K562 (cell line): ENCODE data around the gene ANKRD60. TPM values are rescaled to one million over a fixed set of nuclear protein-coding genes. Genes with fewer than 3 reads are reported as not detected.
A peak's percentile ranks its signal among the peaks of the same experiment; 100 is the strongest.

Experiments used
- CBX1 ChIP-seq: sonication (generic); IDR thresholded peaks from 2 replicates; pipeline ENCODE4 v1.6.1; 2016; ENCODE audit warnings: antibody characterized with exemption, low read depth, mild to moderate bottlenecking
- DACH1 ChIP-seq: fragments of 450-650 bp; IDR thresholded peaks from 2 replicates; pipeline ENCODE4 v1.6.1; 2018; ENCODE audit not compliant: partially characterized antibody
- ELF2 ChIP-seq: fragments of 250-450 bp; sonication (Bioruptor Pico); IDR thresholded peaks from 2 replicates; pipeline ENCODE4 v1.5.0; 2021; ENCODE audit warnings: mild to moderate bottlenecking
- HDAC8 ChIP-seq: fragments of 450-650 bp; IDR thresholded peaks from 2 replicates; pipeline ENCODE4 v1.6.1; 2016; ENCODE audit warnings: mild to moderate bottlenecking, missing genetic modification characterization, moderate library complexity, missing compliant biosample characterization
- HMGN3 ChIP-seq: IDR thresholded peaks from 2 replicates; pipeline ENCODE4 v1.6.1; 2011; ENCODE audit warnings: borderline replicate concordance, low read depth, mild to moderate bottlenecking, mixed read lengths, low read length; ENCODE audit not compliant: insufficient read length; ENCODE audit errors: extremely low read depth
- KLF1 ChIP-seq: fragments of 450-650 bp; IDR thresholded peaks from 2 replicates; pipeline ENCODE4 v1.6.1; 2016; ENCODE audit warnings: missing genetic modification characterization, missing compliant biosample characterization
- MEF2A ChIP-seq: IDR thresholded peaks from 2 replicates; pipeline ENCODE4 v1.6.1; 2011; ENCODE audit warnings: low read depth, mild to moderate bottlenecking, low read length, moderate library complexity; ENCODE audit not compliant: control insufficient read depth
- MTA1 ChIP-seq: fragments of 450-650 bp; IDR thresholded peaks from 2 replicates; pipeline ENCODE4 v1.6.1; 2017; ENCODE audit warnings: borderline replicate concordance
- PRPF4 ChIP-seq: fragments of 200-400 bp; formaldehyde crosslinking; IDR thresholded peaks from one replicate; pipeline ENCODE4 v1.6.1; 2017; ENCODE audit warnings: low read length, low read depth, mild to moderate bottlenecking; ENCODE audit not compliant: insufficient read depth, poor library complexity, severe bottlenecking
- ZNF146 ChIP-seq: IDR thresholded peaks from one replicate; pipeline ENCODE4 v1.6.1; 2018; ENCODE audit warnings: missing compliant biosample characterization; ENCODE audit not compliant: unreplicated experiment
- polyA plus RNA-seq, 8 experiments: library from polyadenylated mRNA; depleted of rRNA in 4 of 8; stranded (reverse) in 5 of 8; unstranded in 3 of 8; fragments of >200 nt; fragmentation: Nextera tagmentation in 2 of 8; fragmentation: Illumina TruSeq in 1 of 8; extraction: Ambion mirVana in 2 of 8; extraction: Trizol in 1 of 8; gene quantifications; 2 replicates each; pipeline versions ENCODE4 v1.2.1 to v1.2.3, GENCODE V29; 2011 to 2014; ENCODE audit warnings: inconsistent platforms in 1 of 8, missing spikeins in 1 of 8
- total RNA-seq, 7 experiments: library from RNA; depleted of rRNA in 6 of 7; stranded (reverse); fragments of >200 nt in 6 of 7; fragmentation: Illumina TruSeq in 2 of 7; extraction: Trizol in 2 of 7; gene quantifications; 2 replicates each; pipeline versions ENCODE4 v1.2.1 to v1.2.3, GENCODE V29; 2011 to 2021; ENCODE audit warnings: low replicate concordance in 1 of 7
- TF ChIP-seq, protein P1 (sequence below), 2 experiments: fragments of 450-650 bp; IDR thresholded peaks; 2 replicates each; pipeline ENCODE4 v1.6.1; 2016; ENCODE audit warnings: mild to moderate bottlenecking in 2 of 2, borderline replicate concordance in 1 of 2, low read depth in 1 of 2, moderate library complexity in 1 of 2
- TF ChIP-seq, protein P2 (sequence below): sonication (generic); formaldehyde crosslinking; IDR thresholded peaks from 2 replicates; pipeline ENCODE4 v1.8.0; 2022; ENCODE audit warnings: mild to moderate bottlenecking, missing genetic modification reagents
- TF ChIP-seq, protein P3 (sequence below): fragments of 250-450 bp; sonication (Bioruptor Pico); IDR thresholded peaks from 2 replicates; pipeline ENCODE4 v1.8.0; 2022; ENCODE audit warnings: inconsistent platforms, mild to moderate bottlenecking, moderate library complexity, borderline replicate concordance
- TF ChIP-seq, protein P4 (sequence below): IDR thresholded peaks from 2 replicates; pipeline ENCODE4 v1.6.1; 2012; ENCODE audit warnings: low read depth, low read length, improper control_type of control experiment, borderline replicate concordance

ANKRD60 gene
- total and polyA plus RNA-seq, 9 of the 15 experiments (the other 6 are each of a cell fraction or from before 2014, with no cell fraction given): not detected

DNA sequence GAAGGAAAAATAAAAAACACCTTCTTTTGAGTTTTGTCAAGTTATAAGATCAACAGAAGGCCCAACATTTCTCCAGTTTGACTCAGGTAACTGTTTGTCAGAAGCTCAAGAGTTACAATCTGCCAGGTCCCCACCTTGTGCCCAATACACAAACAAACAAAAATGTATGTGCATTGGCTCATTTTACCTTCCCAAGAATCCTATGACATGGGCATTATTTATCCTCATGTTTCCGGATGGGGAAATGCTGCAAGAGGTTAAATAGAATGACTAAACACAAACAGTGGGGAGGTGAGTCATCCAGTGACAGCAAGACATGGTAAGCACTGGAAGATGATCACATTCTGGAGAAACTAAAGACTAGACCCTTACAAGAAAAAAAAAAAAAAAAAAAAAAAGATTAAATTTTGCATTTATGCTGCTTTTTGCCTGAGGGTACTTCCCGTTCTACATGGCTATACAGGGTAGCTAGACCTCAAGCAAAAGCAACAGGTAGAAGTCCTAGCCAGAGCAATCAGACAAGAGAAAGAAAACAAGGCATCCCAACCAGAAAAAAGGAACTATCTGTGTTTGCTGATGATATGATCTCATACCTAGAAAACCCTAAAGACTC is 23.6 kb upstream of the ANKRD60 start (continued):
- TF ChIP-seq, protein P1, sequence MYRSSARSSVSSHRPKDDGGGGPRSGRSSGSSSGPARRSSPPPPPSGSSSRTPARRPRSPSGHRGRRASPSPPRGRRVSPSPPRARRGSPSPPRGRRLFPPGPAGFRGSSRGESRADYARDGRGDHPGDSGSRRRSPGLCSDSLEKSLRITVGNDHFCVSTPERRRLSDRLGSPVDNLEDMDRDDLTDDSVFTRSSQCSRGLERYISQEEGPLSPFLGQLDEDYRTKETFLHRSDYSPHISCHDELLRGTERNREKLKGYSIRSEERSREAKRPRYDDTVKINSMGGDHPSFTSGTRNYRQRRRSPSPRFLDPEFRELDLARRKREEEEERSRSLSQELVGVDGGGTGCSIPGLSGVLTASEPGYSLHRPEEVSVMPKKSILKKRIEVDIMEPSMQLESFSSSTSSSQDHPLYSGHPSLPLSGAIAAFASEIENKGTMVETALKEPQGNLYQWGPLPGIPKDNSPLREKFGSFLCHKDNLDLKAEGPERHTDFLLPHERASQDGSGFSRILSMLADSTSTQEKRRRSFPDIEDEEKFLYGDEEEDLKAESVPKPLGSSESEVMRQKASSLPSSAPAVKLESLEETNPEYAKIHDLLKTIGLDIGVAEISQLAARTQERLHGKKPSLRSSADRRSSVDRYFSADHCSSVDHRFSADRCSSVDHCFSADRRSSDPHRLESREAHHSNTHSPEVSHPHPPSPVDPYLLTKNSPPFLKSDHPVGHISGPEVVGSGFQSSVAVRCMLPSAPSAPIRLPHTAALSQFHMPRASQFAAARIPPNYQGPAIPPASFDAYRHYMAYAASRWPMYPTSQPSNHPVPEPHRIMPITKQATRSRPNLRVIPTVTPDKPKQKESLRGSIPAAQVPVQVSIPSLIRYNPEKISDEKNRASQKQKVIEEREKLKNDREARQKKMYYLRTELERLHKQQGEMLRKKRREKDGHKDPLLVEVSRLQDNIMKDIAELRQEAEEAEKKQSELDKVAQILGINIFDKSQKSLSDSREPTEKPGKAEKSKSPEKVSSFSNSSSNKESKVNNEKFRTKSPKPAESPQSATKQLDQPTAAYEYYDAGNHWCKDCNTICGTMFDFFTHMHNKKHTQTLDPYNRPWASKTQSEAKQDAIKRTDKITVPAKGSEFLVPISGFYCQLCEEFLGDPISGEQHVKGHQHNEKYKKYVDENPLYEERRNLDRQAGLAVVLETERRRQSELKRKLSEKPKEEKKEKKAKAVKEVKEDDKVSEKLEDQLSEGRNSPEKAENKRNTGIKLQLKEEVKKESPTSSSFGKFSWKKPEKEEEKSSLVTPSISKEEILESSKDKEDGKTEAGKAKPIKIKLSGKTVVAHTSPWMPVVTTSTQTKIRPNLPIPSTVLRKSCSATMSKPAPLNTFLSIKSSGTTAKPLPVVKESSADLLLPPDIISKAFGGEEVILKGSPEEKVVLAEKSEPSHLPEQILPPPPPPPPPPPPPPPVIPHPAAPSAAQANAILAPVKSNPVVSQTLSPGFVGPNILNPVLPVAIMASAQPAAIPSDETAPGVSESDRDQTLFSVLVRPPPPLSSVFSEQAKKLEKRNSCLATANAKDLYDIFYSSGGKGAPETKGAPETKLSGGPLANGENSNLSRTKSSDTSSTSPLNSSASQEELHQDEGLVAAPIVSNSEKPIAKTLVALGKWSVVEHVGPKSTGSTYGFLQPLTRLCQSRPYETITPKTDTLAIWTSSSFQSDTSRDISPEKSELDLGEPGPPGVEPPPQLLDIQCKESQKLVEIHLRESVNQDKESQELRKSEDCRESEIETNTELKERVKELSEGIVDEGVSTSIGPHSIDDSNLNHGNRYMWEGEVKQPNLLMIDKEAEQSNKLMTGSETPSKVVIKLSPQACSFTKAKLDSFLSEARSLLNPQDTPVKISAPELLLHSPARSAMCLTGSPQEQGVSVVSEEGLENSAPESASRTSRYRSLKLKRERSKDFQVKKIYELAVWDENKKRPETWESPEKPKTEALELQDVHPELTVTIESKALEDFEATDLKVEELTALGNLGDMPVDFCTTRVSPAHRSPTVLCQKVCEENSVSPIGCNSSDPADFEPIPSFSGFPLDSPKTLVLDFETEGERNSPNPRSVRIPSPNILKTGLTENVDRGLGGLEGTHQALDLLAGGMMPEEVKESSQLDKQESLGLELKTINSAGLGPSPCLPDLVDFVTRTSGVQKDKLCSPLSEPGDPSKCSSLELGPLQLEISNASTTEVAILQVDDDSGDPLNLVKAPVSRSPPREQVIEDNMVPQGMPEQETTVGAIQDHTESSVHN (IDR thresholded peaks at IDR 0.05; ENCODE audit: borderline replicate concordance in 1 of 2, low read depth in 1 of 2): peak in 1 of 2 experiments; percentile 93; a peak in 2 of 4 replicates
- TF ChIP-seq CBX1 (no peak), DACH1 (no peak), ZNF146 (CRISPR knock-in tag) (no peak), HDAC8 (tag) (peak; percentile 98), PRPF4 (no peak), MEF2A (no peak), MTA1 (peak; percentile 39; the same call in 1 of the 2 replicates), ELF2 (CRISPR knock-in tag) (no peak), KLF1 (tag) (0 out of 2 replicates have a peak, but pooled peaks have one; percentile 9), HMGN3 (no peak)
- TF ChIP-seq, protein P2, sequence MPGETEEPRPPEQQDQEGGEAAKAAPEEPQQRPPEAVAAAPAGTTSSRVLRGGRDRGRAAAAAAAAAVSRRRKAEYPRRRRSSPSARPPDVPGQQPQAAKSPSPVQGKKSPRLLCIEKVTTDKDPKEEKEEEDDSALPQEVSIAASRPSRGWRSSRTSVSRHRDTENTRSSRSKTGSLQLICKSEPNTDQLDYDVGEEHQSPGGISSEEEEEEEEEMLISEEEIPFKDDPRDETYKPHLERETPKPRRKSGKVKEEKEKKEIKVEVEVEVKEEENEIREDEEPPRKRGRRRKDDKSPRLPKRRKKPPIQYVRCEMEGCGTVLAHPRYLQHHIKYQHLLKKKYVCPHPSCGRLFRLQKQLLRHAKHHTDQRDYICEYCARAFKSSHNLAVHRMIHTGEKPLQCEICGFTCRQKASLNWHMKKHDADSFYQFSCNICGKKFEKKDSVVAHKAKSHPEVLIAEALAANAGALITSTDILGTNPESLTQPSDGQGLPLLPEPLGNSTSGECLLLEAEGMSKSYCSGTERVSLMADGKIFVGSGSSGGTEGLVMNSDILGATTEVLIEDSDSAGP (CRISPR knock-in tag): no peak
- TF ChIP-seq, protein P3, sequence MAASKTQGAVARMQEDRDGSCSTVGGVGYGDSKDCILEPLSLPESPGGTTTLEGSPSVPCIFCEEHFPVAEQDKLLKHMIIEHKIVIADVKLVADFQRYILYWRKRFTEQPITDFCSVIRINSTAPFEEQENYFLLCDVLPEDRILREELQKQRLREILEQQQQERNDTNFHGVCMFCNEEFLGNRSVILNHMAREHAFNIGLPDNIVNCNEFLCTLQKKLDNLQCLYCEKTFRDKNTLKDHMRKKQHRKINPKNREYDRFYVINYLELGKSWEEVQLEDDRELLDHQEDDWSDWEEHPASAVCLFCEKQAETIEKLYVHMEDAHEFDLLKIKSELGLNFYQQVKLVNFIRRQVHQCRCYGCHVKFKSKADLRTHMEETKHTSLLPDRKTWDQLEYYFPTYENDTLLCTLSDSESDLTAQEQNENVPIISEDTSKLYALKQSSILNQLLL (CRISPR knock-in tag): no peak
- TF ChIP-seq, protein P4, sequence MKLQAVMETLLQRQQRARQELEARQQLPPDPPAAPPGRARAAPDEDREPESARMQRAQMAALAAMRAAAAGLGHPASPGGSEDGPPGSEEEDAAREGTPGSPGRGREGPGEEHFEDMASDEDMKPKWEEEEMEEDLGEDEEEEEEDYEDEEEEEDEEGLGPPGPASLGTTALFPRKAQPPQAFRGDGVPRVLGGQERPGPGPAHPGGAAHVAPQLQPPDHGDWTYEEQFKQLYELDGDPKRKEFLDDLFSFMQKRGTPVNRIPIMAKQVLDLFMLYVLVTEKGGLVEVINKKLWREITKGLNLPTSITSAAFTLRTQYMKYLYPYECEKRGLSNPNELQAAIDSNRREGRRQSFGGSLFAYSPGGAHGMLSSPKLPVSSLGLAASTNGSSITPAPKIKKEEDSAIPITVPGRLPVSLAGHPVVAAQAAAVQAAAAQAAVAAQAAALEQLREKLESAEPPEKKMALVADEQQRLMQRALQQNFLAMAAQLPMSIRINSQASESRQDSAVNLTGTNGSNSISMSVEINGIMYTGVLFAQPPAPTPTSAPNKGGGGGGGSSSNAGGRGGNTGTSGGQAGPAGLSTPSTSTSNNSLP: 0 out of 2 replicates have a peak, but pooled peaks have one; percentile 14
